SK-N-SH (cell line): ENCODE measurements around the gene TXNDC16. TPM values are rescaled to one million over a fixed set of nuclear protein-coding genes. Genes with fewer than 3 reads are reported as not detected.

Experiments
- CTCF ChIA-PET: fragments of 300-600, 350-600 bp; formaldehyde crosslinking; extraction: SDS; loops from one replicate; lab custom pipeline; 2021; lab: Yijun Ruan, JAX
- POLR2A ChIA-PET: fragments of 350-600 bp; sonication (Branson Sonifier 250); formaldehyde crosslinking; extraction: SDS; loops from one replicate; lab custom pipeline; 2020; ENCODE audit warnings: antibody characterized with exemption, inconsistent platforms; lab: Yijun Ruan, JAX
- DNase-seq: peaks from one replicate; pipeline ENCODE4 v3.0.0; 2012
- H2AFZ ChIP-seq: fragments of 200-600 bp; sonication (generic); 2 replicates; pipeline ENCODE4 v1.8.1; 2016; ENCODE audit warnings: antibody characterized with exemption, mild to moderate bottlenecking, low read depth
- H3F3A ChIP-seq: fragments of 200-600 bp; sonication (generic); replicated peaks from 2 replicates; pipeline ENCODE3; 2016; ENCODE audit warnings: antibody characterized with exemption, mild to moderate bottlenecking; ENCODE audit not compliant: insufficient read depth
- H3K27ac ChIP-seq, 2 experiments: fragments of 200-500 bp in 1 of 2; fragments of 200-600 bp in 1 of 2; sonication (Bioruptor generic) in 1 of 2; sonication (generic), shearing (Covaris generic) in 1 of 2; 2 replicates each; pipeline versions ENCODE4 v1.5.1 to v1.6.1; 2014 to 2016; ENCODE audit warnings: low read depth in 2 of 2, inconsistent platforms in 1 of 2, low read length in 1 of 2, mild to moderate bottlenecking in 1 of 2, mixed read lengths in 1 of 2
- H3K27me3 ChIP-seq: fragments of 200-600 bp; sonication (generic), shearing (Covaris generic); 2 replicates; pipeline ENCODE4 v1.6.1; 2016; ENCODE audit warnings: mixed run types; ENCODE audit not compliant: insufficient read depth
- H3K36me3 ChIP-seq, 2 experiments: fragments of 200-500 bp in 1 of 2; fragments of 200-600 bp in 1 of 2; sonication (Bioruptor generic) in 1 of 2; sonication (generic) in 1 of 2; replicated peaks in 1 of 2; 2 replicates each; pipeline versions ENCODE3 to v1.5.1; 2014 to 2016; ENCODE audit warnings: low read length in 1 of 2, mild to moderate bottlenecking in 1 of 2; ENCODE audit not compliant: insufficient read depth in 2 of 2, control insufficient read depth in 1 of 2
- H3K4me1 ChIP-seq, 2 experiments: fragments of 200-500 bp in 1 of 2; fragments of 200-600 bp in 1 of 2; sonication (Bioruptor generic) in 1 of 2; sonication (generic), shearing (Covaris generic) in 1 of 2; 2 replicates each; pipeline versions ENCODE4 v1.5.1 to v1.6.1; 2014 to 2016; ENCODE audit warnings: low read depth in 1 of 2, low read length in 1 of 2, mixed run types in 1 of 2; ENCODE audit not compliant: insufficient read depth in 2 of 2, control insufficient read depth in 1 of 2
- H3K4me2 ChIP-seq: fragments of 200-600 bp; sonication (generic), shearing (Covaris generic); 2 replicates; pipeline ENCODE4 v1.6.1; 2017; ENCODE audit warnings: mixed run types
- H3K4me3 ChIP-seq, 2 experiments: fragments of 200-500 bp in 1 of 2; fragments of 200-600 bp in 1 of 2; sonication (Bioruptor generic) in 1 of 2; sonication (generic), shearing (Covaris generic) in 1 of 2; 2 replicates each; pipeline versions ENCODE4 v1.5.1 to v1.8.1; 2014 to 2016; ENCODE audit warnings: low read depth in 2 of 2, inconsistent platforms in 1 of 2, low read length in 1 of 2, mild to moderate bottlenecking in 1 of 2, mixed read lengths in 1 of 2, moderate library complexity in 1 of 2
- H3K79me2 ChIP-seq: fragments of 200-600 bp; sonication (generic); 2 replicates; pipeline ENCODE4 v1.8.1; 2017; ENCODE audit warnings: mild to moderate bottlenecking; ENCODE audit not compliant: insufficient read depth
- H3K9ac ChIP-seq: fragments of 200-600 bp; sonication (generic); 2 replicates; pipeline ENCODE4 v1.6.1; 2017; ENCODE audit warnings: mixed run types
- H3K9me2 ChIP-seq: fragments of 200-600 bp; sonication (generic); 2 replicates; pipeline ENCODE4 v1.6.1; 2017; ENCODE audit warnings: mixed run types
- H3K9me3 ChIP-seq: fragments of 200-600 bp; sonication (generic); 2 replicates; pipeline ENCODE4 v1.6.1; 2017; ENCODE audit warnings: mixed run types, mild to moderate bottlenecking, moderate library complexity
- H4K20me1 ChIP-seq: fragments of 200-600 bp; sonication (generic); 2 replicates; pipeline ENCODE4 v1.6.1; 2017; ENCODE audit warnings: mild to moderate bottlenecking, mixed run types; ENCODE audit not compliant: insufficient read depth
- FOXM1 ChIP-seq: IDR thresholded peaks from 2 replicates; pipeline ENCODE4 v1.4.0; 2012; ENCODE audit warnings: low read depth, mild to moderate bottlenecking
- GABPA ChIP-seq: IDR thresholded peaks from 2 replicates; pipeline ENCODE4 v1.4.0; 2012; ENCODE audit warnings: low read depth, mild to moderate bottlenecking
- IRF3 ChIP-seq: fragments of 150-350 bp; IDR thresholded peaks from 2 replicates; pipeline ENCODE4 v1.6.1; 2016; ENCODE audit warnings: mild to moderate bottlenecking, low read depth, low read length
- MEF2A ChIP-seq: IDR thresholded peaks from 2 replicates; pipeline ENCODE4 v1.4.0; 2012; ENCODE audit warnings: low read depth, borderline replicate concordance
- PBX3 ChIP-seq: IDR thresholded peaks from 2 replicates; pipeline ENCODE4; 2012
- RAD21 ChIP-seq: IDR thresholded peaks from 2 replicates; pipeline ENCODE4 v1.6.1; 2012; ENCODE audit warnings: mild to moderate bottlenecking, low read length
- REST ChIP-seq: IDR thresholded peaks from 2 replicates; pipeline ENCODE4 v1.6.1; 2012; ENCODE audit warnings: mild to moderate bottlenecking, low read depth, low read length, moderate library complexity
- RFX5 ChIP-seq: IDR thresholded peaks from 2 replicates; pipeline ENCODE4 v1.6.1; 2012; ENCODE audit warnings: mild to moderate bottlenecking, improper control_type of control experiment, low read length
- SMC3 ChIP-seq: IDR thresholded peaks from 2 replicates; pipeline ENCODE4 v1.6.1; 2012; ENCODE audit warnings: low read depth, low read length, improper control_type of control experiment
- USF1 ChIP-seq: IDR thresholded peaks from 2 replicates; pipeline ENCODE4 v1.4.0; 2012; ENCODE audit warnings: low read depth, borderline replicate concordance
- ZBTB33 ChIP-seq: IDR thresholded peaks from 2 replicates; pipeline ENCODE4 v1.4.0; 2012; ENCODE audit warnings: low read depth, borderline replicate concordance
- WGBS: methylation state at CpG from one replicate; pipeline ENCODE4 v1.1.6; 2017; ENCODE audit warnings: low lambda C conversion rate; 5-methylcytosine and 5-hydroxymethylcytosine counted together
- polyA plus RNA-seq, 3 experiments: library from polyadenylated mRNA; depleted of rRNA; stranded (reverse); fragments of >200 nt; gene quantifications; 2 replicates each; pipeline ENCODE4 v1.2.3, GENCODE V29; 2012

The TXNDC16 gene
- polyA plus RNA-seq, 1 of the 3 experiments (the other 2 are of a cell fraction): 0.95 TPM

- H3K9me3 ChIP-seq: no peaks in the 10 kb centered on the region
- no peaks in the 10 kb centered on the region; a peak in 2 of 4 replicates for H3K4me1 ChIP-seq
- H3K79me2 ChIP-seq: no peaks in the 10 kb centered on the region
- H3K9ac ChIP-seq: no peak overlapping the region
- CTCF ChIA-PET: no interaction called here
- 84% methylated on average over 4 of the region's 4 CpGs for WGBS
- POLR2A ChIA-PET: interaction anchor here (0.6 kb wide), 1 partner anchor 374 kb away, joined by 3 read pairs; no protein-coding TSS in a partner anchor
- H3K36me3 ChIP-seq: no peaks in the 10 kb centered on the region
- no peak for DNase-seq
- H3K4me3 ChIP-seq: no peak overlapping the region
- no peak overlapping the region for H3K4me2 ChIP-seq
- H3K27ac ChIP-seq: no peak overlapping the region
- no peaks in the 10 kb centered on the region for H3K27me3 ChIP-seq
- no peak for TF ChIP-seq ZBTB33
- TF ChIP-seq USF1: no peak
- TF ChIP-seq PBX3: no peak
- no peak for TF ChIP-seq IRF3
- no peak for TF ChIP-seq GABPA
- TF ChIP-seq RFX5: no peak
- no peak for TF ChIP-seq REST
- no peak for TF ChIP-seq MEF2A
- no peak for TF ChIP-seq RAD21
- no peak for TF ChIP-seq FOXM1
- no peak for TF ChIP-seq SMC3
- 0 out of 2 replicates have a peak overlapping the region, but pooled peaks have one; percentile 8 for H2AFZ ChIP-seq
- H3K9me2 ChIP-seq: no peaks in the 10 kb centered on the region
- H3F3A ChIP-seq: no peaks in the 10 kb centered on the region
- no peaks in the 10 kb centered on the region for H4K20me1 ChIP-seq
These were observed 110.1 kb downstream of the TXNDC16 start for GRCh38 chr14:52442166-52442565.
